Upper lobe of right lung (tissue), 1 donor: ENCODE data around the gene PDE4B. TPM values are rescaled to one million over a fixed set of nuclear protein-coding genes. Genes with fewer than 3 reads are reported as not detected.

Source experiments
- ATAC-seq: fragments of 200-7000 bp; cut with Tn5 transposase; one replicate; pipeline ENCODE4 v1.9.1; 2020; ENCODE audit warnings: mild to moderate bottlenecking, moderate library complexity
- DNase-seq: peaks from one replicate; pipeline ENCODE4 v3.0.0-alpha.2; 2020
- H3K27ac ChIP-seq: fragments of 200-600 bp; one replicate; pipeline ENCODE4 v1.8.0; 2022
- H3K27me3 ChIP-seq: fragments of 200-600 bp; one replicate; pipeline ENCODE4 v1.8.0; 2022; ENCODE audit warnings: mild to moderate bottlenecking
- H3K36me3 ChIP-seq: fragments of 200-600 bp; one replicate; pipeline ENCODE4 v1.8.0; 2022
- H3K4me1 ChIP-seq: fragments of 200-600 bp; one replicate; pipeline ENCODE4 v1.8.0; 2022
- H3K4me3 ChIP-seq: fragments of 200-600 bp; one replicate; pipeline ENCODE4 v1.8.0; 2022; ENCODE audit warnings: mild to moderate bottlenecking
- H3K9me3 ChIP-seq: fragments of 200-600 bp; one replicate; pipeline ENCODE4 v1.8.0; 2022
- intact Hi-C: fragments of 100-400 bp; cut with DNase I; formaldehyde crosslinking; loops from one replicate; pipeline ENCODE4 v1.11.0; 2022
- total RNA-seq: library from RNA; stranded (reverse); fragmentation: NEBNext Ultra II Directional; extraction: Animal tissue kit (Norgen Biotek cat#: 25700); gene quantifications from one replicate; pipeline ENCODE4 v1.2.1, GENCODE V29; 2021
- TF ChIP-seq, protein P1 (sequence below): fragments of 200-600 bp; IDR thresholded peaks from one replicate; pipeline ENCODE4 v1.8.0; 2022; ENCODE audit warnings: antibody characterized with exemption
- donor health status: DM: no; HTN: yes; CAD: no; lungs with severe emphysema.

The PDE4B gene
- total RNA-seq, 1 donor from 2014 or later = 14.3 TPM

DNA sequence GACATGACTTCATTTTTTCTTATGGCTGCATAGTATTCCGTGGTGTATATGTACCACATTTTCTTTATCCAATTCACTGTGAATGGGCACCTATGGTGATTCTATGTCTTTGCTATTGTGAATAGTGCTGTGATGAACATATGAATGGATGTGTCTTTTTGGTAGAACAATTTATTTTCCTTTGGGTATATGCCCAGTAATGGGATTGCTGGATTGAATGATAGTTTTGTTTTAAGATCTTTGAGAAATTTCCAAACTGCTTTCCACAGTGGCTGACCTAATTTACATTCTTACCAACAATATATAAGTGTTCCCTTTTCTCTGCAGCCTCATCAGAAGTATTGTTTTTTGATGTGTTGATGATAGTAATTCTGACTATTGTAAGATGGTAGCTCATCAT is 379.6 kb downstream of the PDE4B start:
- no peak overlapping the region for H3K27ac ChIP-seq
- H3K4me3 ChIP-seq = no peak overlapping the region
- ATAC-seq = no peak
- intact Hi-C loops = no loop called here
- H3K27me3 ChIP-seq = no peaks in the 10 kb centered on the region
- no peaks in the 10 kb centered on the region for H3K4me1 ChIP-seq
- no peaks in the 10 kb centered on the region for H3K9me3 ChIP-seq
- no peaks in the 10 kb centered on the region for H3K36me3 ChIP-seq
- TF ChIP-seq, protein P1, sequence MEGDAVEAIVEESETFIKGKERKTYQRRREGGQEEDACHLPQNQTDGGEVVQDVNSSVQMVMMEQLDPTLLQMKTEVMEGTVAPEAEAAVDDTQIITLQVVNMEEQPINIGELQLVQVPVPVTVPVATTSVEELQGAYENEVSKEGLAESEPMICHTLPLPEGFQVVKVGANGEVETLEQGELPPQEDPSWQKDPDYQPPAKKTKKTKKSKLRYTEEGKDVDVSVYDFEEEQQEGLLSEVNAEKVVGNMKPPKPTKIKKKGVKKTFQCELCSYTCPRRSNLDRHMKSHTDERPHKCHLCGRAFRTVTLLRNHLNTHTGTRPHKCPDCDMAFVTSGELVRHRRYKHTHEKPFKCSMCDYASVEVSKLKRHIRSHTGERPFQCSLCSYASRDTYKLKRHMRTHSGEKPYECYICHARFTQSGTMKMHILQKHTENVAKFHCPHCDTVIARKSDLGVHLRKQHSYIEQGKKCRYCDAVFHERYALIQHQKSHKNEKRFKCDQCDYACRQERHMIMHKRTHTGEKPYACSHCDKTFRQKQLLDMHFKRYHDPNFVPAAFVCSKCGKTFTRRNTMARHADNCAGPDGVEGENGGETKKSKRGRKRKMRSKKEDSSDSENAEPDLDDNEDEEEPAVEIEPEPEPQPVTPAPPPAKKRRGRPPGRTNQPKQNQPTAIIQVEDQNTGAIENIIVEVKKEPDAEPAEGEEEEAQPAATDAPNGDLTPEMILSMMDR = no peak
- no peak for DNase-seq

DNA sequence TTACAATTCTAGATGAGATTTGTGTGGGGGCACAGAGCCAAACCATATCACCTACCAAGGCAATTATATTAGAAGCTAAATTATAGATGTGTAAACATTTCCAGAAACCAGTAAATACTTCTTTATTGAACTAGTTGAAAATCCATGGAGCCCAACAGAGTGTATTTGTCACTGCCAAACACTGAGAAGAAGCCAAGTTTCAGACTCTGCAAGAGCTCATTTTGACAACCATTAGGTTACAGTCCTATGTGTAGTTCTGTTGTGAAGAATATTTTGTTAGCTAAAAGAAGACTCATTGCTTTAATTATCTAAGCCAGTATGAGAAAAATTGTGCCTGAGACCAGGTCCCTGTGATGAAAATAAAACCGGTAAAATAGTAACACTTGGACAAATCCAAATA is 382.4 kb downstream of the PDE4B start:
- DNase-seq (no peak), ATAC-seq (no peak)
- H3K9me3 ChIP-seq = no peaks in the 10 kb centered on the region
- H3K4me1 ChIP-seq = no peaks in the 10 kb centered on the region
- no peaks in the 10 kb centered on the region for H3K36me3 ChIP-seq
- no peak overlapping the region for H3K4me3 ChIP-seq
- no peaks in the 10 kb centered on the region for H3K27me3 ChIP-seq
- no peak overlapping the region for H3K27ac ChIP-seq
- intact Hi-C loops = no loop called here
- TF ChIP-seq, protein P1 = no peak

DNA sequence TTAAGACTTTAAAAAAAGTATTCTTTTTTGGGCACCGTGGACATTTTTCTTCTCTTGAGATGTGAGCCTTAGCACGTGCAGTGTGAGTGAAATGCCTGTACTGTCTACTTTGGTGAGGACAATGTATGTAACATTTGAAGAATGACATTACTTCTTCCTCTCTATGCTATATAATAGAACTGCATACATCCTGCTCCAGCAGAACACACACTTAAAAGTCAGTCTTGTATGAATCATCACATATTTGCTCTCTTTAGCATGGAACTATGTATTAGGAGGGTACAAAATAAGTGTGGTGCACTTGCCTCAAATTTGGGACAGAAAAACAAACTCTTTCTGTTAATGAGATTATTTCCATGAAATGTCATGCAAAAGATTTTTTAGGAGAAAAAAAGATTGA is 382.9 kb downstream of the PDE4B start:
- no peak overlapping the region for H3K27ac ChIP-seq
- H3K27me3 ChIP-seq = no peaks in the 10 kb centered on the region
- H3K36me3 ChIP-seq = no peaks in the 10 kb centered on the region
- H3K9me3 ChIP-seq = no peaks in the 10 kb centered on the region
- no peak overlapping the region for H3K4me3 ChIP-seq
- TF ChIP-seq, protein P1 = no peak
- ATAC-seq = no peak
- DNase-seq = no peak
- intact Hi-C loops = no loop called here
- no peaks in the 10 kb centered on the region for H3K4me1 ChIP-seq

DNA sequence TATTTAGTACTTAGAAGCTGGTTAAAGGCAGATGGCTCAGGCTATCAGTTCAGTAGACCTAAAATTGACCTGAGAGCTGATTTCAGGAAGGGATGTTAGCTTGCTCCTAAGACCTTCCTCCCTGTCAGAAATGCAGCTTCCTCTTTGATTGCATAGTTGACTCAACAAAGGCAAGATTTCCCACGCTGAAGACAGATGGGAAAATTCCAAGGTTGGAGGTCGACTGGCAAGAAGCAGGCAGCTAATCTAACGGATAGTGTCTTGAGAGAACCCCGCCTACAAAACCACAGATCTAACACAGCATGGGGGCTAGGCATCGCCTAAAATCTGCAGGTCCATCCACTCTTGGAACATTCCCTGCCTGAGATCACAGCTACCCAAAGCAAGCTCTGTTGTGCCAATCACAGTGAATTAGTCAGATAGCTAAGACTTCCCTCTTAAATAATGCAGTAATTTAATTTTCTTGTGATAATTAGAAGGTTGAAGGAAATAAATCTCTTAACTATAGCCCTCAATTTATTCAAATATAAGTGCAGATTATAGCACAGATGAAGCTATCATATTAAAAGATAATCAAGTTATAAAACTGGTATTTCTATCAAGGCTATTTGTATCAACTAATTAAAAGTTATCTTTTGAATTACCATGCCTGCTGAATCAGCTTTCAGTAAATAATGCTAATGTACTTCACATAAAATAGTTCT is 383.5 kb downstream of the PDE4B start:
- no peak overlapping the region for H3K27ac ChIP-seq
- no peak overlapping the region for H3K4me3 ChIP-seq
- ATAC-seq (no peak), DNase-seq (no peak)
- no peaks in the 10 kb centered on the region for H3K4me1 ChIP-seq
- H3K36me3 ChIP-seq = no peaks in the 10 kb centered on the region
- no peaks in the 10 kb centered on the region for H3K9me3 ChIP-seq
- intact Hi-C loops = no loop called here
- no peaks in the 10 kb centered on the region for H3K27me3 ChIP-seq
- TF ChIP-seq, protein P1 = no peak

DNA sequence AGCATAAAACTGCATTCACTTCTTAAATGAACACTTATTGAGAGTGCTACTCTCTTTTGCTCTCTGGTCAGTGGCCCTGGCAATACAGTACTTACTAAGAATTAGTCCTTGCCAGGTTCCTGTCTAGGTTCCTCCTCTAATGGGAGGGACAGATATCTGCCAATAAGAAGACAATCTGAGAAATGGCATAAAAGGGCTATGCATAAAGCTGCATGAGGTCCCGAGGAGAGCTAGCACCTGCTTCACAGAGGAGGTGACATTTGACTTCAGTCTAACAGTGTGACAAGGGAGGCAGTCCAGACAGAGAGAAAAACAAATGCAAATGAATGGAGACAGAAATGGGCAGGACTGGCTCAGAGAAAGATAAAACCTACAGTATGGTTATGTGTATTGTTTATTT is 384.1 kb downstream of the PDE4B start:
- ATAC-seq (no peak), DNase-seq (no peak)
- TF ChIP-seq, protein P1 = no peak
- intact Hi-C loops = no loop called here
- Histone ChIP-seq H3K9me3 (no peaks in the 10 kb centered on the region), H3K36me3 (no peaks in the 10 kb centered on the region), H3K27ac (no peak overlapping the region), H3K27me3 (no peaks in the 10 kb centered on the region), H3K4me3 (no peak overlapping the region), H3K4me1 (no peaks in the 10 kb centered on the region)

DNA sequence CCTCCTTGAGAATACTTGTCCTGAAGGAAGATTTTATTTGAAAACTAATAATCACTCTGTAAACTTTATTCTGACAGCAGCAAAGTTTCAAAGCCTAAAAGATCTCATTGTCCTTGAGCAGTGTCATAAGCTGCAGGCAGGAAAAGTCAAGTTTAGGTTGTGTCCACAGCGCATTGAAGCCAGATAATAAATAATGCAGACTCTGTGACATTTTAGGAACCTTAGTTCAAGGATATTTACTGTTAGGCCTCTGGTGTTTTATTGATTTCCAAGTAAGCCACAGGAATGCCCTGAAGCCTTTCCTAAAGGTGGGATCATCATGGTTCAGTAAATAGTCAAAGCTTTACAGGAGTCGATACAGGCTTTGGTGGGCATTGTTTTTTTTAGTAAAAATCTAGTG is 384.8 kb downstream of the PDE4B start:
- DNase-seq (no peak), ATAC-seq (no peak)
- no peaks in the 10 kb centered on the region for H3K36me3 ChIP-seq
- intact Hi-C loops = no loop called here
- H3K9me3 ChIP-seq = no peaks in the 10 kb centered on the region
- H3K4me3 ChIP-seq = no peak overlapping the region
- no peaks in the 10 kb centered on the region for H3K4me1 ChIP-seq
- no peak overlapping the region for H3K27ac ChIP-seq
- no peaks in the 10 kb centered on the region for H3K27me3 ChIP-seq
- TF ChIP-seq, protein P1 = no peak
